Esophagus (tissue), 2 donors: Measurements from ENCODE around the gene DNAJC5. TPM values are rescaled to one million over a fixed set of nuclear protein-coding genes. Genes with fewer than 3 reads are reported as not detected.

ENCODE experiments used
- polyA plus RNA-seq, 2 donors: library from polyadenylated mRNA; stranded (reverse); fragments of 200-250 nt; gene quantifications; one replicate each; pipeline ENCODE4 v1.2.3, GENCODE V29; 2013
- donor health status: healthy with polysubstance abuse.
- donor health status: Bipolar disorder and iron deficiency.

DNAJC5 gene
- polyA plus RNA-seq, 2 donors = 42.9 to 59.4 TPM

Other genes starting within 250 kb of the DNAJC5 start
- 1 to 10 TPM; 3.7 to 6.1 TPM for gene STMN3, start 241.7 kb upstream of the DNAJC5 start, polyA plus RNA-seq
- gene RTEL1, start 236.8 kb upstream of the DNAJC5 start, polyA plus RNA-seq = 10 to 100 TPM in 1 of 2 donors, 1 to 10 TPM in 1; 8.1 to 14.5 TPM
- 10 to 100 TPM in 1 of 2 donors, 1 to 10 TPM in 1; 2.6 to 15.2 TPM for gene TNFRSF6B, start 198.5 kb upstream of the DNAJC5 start, polyA plus RNA-seq
- 10 to 100 TPM; 33.9 to 35.4 TPM for gene ARFRP1, start 187.2 kb upstream of the DNAJC5 start, polyA plus RNA-seq
- gene ZGPAT, start 187.1 kb upstream of the DNAJC5 start, polyA plus RNA-seq = 10 to 100 TPM; 24.4 to 38.9 TPM
- gene LIME1, start 158.5 kb upstream of the DNAJC5 start, polyA plus RNA-seq = 10 to 100 TPM; 12.6 to 24.5 TPM
- 10 to 100 TPM; 43.8 to 77.5 TPM for gene SLC2A4RG, start 155.3 kb upstream of the DNAJC5 start, polyA plus RNA-seq
- gene ZBTB46, start 63.9 kb upstream of the DNAJC5 start, polyA plus RNA-seq = 1 to 10 TPM in 1 of 2 donors, under 1 TPM in 1; 0.68 to 1.0 TPM
- gene ABHD16B, start 33.6 kb upstream of the DNAJC5 start, polyA plus RNA-seq = under 1 TPM; 0.42 to 0.92 TPM
- 100 to 1,000 TPM in 1 of 2 donors, 10 to 100 TPM in 1; 82.0 to 107 TPM for gene TPD52L2, start 29.9 kb upstream of the DNAJC5 start, polyA plus RNA-seq
- 10 to 100 TPM; 40.6 to 47.3 TPM for gene UCKL1, start 61.3 kb downstream of the DNAJC5 start, polyA plus RNA-seq
- 10 to 100 TPM; 10.1 to 18.3 TPM for gene ZNF512B, start 74.8 kb downstream of the DNAJC5 start, polyA plus RNA-seq
- 10 to 100 TPM in 1 of 2 donors, 1 to 10 TPM in 1; 9.4 to 13.1 TPM for gene SAMD10, start 84.5 kb downstream of the DNAJC5 start, polyA plus RNA-seq
- gene PRPF6, start 86.0 kb downstream of the DNAJC5 start, polyA plus RNA-seq = 10 to 100 TPM; 24.6 to 39.0 TPM
- gene C20orf204, start 141.1 kb downstream of the DNAJC5 start, polyA plus RNA-seq = under 1 TPM; 0.38 to 0.67 TPM
- 1 to 10 TPM; 3.1 to 7.5 TPM for gene SOX18, start 154.5 kb downstream of the DNAJC5 start, polyA plus RNA-seq
- 10 to 100 TPM; 14.8 to 15.3 TPM for gene TCEA2, start 168.1 kb downstream of the DNAJC5 start, polyA plus RNA-seq
- 1 to 10 TPM; 5.0 to 8.7 TPM for gene RGS19, start 184.4 kb downstream of the DNAJC5 start, polyA plus RNA-seq
- gene OPRL1, start 185.0 kb downstream of the DNAJC5 start, polyA plus RNA-seq = under 1 TPM; 0.13 to 0.14 TPM
- under 1 TPM in 1 of 2 donors, not detected in 1; 0.09 TPM for gene LKAAEAR1, start 189.3 kb downstream of the DNAJC5 start, polyA plus RNA-seq
- not detected for gene NPBWR2, start 212.4 kb downstream of the DNAJC5 start, polyA plus RNA-seq